NK-92 (cell line): ENCODE data around the gene WRAP73.

ENCODE experiments used
- DNase-seq: peaks from one replicate; lab custom pipeline; 2025; ENCODE audit not compliant: unreplicated experiment; lab: John Stamatoyannopoulos, UW

The WRAP73 gene

DNA sequence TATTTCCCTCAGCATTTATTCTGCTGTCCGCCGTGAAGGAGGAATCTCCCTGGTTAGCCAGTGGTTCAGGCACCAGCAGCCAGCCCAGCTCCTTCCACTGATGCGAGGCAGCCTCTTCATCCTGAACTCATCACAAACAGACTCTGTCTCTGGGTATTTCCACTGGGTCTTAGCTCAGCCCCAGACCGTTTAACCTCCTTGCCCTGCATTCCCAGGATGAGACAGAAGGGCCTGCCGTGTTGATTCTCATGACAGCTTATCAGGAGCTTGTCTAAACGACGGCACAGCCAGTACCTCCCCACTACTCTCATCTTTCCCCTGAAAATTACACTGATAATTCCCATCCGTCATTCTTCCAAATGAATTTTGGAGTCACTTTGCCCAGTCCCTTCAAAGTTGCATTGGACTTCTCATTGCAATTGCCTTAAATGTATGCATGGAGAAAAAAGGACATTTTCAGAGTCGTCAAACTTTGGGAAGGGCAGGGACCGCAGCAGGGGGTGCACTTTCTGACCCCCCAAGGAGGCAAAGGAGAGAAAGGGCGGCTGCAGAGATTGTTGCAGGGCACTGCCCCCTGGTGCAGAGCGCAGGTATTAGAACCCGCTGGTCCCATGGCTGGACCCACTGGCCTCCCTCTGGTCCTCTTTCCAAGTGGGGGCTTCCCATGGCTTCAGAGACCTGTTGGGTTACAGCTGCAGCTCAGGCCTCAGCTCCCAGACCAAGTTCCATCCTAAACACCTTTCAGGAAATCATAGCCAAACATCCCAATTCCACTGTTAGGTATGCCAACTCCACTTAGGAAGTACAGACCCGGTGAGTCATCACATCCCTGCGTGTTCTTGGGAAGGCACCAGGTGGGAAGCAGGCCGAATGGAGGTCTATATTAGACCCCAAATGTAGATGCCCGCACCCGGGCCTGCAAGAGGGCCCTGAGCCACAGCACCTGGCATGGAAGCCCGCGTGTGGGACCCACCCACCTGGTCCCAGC lies 34.9 kb downstream of the WRAP73 start:
- DNase-seq, result no peak

DNA sequence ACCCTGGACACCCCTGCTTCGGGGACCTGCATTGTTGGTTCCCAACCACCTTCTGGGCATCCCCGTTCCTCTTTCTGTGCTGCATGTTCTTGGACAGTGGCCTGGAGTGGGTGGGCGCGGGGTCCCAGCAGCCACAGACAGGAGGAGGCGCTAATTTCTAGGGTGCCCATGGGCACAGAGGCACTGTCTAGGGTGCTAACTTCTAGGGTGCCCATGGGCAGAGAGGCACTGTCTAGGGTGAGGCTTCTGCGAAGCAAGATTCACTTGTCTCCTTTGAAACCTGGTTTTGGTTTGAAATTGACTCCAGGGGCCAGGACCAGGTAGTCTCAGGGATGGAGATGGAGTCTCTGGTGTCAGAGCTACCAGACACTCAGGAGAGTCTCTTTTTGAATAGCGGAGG lies 37.8 kb downstream of the WRAP73 start:
- DNase-seq, result no peak

DNA sequence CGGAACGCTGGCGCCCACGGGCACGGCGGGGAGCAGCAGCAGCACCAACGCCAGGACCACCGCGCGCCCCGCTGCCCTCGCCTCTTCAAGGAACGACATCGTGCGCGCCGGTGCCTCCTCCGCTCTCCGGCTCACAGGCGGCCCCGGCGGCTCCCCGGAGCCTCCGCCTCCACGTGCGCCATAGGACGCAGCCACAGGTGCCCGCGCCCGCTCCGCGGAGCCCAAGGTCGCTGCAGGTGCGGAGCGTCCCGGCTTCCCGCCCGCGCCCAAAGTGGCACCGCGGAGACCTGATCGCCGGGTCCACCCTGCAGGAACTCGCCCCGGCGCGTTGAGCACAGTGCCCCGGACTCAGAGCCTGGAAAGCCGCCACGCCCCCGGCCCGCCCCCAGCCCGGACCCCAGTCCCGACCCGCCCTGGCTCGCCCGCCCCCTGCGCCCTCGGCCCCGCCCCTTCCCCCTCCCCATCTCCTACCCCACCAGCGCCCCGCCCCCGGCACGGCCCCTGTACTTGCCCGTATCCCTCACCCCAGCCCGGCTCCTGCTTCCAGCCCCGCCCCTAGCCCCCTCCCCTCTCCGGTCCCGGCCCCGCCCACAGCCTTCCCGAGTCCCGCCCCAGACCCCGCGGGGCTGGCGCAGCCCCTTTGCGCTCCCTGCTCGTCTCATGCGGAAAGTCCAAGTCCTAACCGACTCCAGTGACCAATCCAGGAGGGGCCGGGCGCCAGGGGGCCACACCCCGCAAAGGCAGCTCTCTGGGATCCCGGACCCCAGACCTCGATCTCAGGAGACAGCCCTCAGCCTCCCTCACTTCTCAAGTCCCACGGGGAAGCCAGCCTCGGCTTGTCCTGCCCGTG lies 38.5 kb downstream of the WRAP73 start, which contains the start of gene MEGF6:
TSS of gene MEGF6 (minus strand) at position 339 of the 850 bp plus-strand sequence. CDS start at position 99, 240 bp downstream.
- DNase-seq, result no peak

DNA sequence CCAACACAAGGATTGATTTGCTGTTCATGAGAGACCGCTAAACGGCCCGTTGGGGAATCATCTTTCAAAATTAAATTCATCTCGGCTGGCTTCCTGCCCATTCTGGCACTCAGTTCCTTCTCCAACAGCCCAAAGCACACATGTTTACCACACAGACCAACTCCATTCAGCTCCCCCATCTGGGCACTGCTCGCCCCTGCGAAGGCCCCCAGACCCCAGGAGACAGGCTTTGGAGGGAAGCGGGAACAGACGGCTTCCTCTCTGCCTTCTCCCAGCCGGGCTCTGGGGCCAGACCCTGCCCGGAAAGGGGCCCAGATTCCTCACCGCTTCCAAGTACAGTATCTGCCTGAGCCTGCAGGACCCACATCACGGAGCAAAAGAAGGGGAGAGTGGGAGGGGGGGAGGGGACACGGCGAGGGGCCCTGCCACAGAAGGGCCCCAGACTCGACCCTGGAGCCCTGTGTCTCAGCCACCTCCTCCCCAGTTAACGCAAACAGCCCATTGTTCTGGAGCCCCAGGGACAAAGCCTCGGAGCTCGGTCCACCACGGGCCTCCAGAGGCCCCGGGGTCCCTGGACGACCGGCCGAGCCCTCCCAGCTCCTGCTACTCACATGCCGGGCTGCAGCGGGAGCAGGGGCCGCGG lies 39.3 kb downstream of the WRAP73 start:
- DNase-seq, result no peak

DNA sequence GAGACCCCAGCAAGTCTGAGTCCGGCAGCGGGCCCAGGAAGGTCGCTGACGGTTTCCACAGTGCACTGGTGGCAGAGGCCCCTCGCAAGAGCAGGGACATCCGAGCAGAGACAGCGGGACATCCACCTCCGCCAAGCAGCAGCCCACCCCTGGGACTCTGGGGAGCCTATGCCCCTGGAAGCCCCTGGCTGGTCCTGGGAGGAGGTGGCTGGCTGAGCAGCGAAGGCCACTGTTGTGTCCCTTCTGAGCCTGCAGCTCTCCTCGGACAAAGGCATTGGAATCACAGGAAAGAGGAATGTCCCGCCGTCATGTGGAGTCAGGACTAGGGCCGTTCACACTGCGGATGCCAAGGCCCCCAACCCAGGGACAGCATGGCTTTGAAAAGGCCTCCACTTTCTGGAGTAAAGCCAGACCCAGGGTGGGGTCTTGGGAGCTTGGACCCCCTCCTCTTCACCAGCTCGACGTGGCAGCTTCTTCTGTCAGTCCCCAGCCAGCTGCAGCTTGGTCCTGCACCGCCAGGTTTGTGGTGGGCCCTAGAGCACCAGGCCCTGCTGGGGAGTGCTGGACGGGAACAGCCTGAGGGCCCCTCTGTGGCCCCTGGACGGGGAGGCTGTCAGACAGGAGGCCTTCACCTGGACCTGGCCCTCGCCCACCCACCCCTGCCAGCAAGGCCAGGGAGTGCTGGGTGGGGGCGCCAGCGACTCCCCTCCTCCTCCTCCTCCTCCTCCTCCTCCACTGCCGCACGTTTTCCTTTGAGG lies 40.0 kb downstream of the WRAP73 start:
- no peak for DNase-seq

DNA sequence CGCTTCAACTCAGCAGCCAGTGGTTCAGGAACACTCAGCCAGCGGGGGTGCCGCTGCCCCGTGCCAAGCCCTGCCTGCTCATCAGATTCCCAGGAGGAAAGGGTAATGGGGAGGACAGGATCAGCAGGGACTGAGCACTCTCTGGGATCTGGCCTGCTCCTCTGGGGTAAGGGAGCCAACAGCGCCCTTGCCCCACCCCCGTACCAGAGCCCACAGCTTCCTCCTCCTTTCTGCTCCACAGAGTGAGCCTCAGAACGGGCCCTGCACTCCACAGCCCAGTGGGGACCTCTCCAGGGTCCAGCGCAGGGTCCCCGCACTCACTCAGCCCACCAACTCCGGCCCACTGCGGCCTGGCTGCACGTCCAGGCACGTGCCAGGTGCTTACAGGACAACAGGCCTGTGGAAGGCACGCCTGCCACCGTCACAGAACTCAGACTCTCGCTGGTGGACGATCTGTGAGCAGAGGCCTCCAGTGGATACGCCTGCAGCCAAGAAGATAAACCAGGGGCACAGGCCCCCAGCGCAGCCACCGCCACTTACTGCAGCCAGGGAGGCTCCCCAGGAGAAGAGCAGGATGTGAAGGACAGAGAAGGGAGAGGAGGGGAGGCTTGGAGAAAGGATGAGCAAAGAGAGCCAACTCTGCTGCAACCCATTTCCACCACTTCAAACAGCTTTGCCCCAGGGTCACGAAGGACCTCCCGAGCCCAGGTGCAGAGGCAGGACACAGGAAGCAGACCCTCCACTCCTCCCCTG lies 40.7 kb downstream of the WRAP73 start:
- no peak for DNase-seq

DNA sequence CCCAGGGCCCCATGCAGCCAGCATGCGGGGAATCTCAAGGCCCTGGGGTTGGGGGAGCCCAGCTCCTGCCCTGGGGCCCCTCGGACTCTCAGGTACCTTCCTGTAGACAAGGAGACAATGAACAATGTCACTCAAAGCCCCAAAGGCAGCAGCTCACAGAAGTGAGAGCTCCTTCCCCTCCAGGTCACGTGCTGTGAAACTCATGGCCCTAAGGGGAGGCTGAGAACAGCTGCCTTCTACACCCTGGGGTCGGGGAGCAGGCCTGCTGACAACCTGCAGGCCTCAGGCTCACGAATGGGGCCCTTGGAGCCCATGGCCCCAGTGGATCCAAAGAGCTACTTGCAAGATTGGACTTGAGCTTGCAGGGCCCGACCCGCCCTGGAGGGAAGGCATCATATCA lies 41.7 kb downstream of the WRAP73 start:
- DNase-seq, result no peak

DNA sequence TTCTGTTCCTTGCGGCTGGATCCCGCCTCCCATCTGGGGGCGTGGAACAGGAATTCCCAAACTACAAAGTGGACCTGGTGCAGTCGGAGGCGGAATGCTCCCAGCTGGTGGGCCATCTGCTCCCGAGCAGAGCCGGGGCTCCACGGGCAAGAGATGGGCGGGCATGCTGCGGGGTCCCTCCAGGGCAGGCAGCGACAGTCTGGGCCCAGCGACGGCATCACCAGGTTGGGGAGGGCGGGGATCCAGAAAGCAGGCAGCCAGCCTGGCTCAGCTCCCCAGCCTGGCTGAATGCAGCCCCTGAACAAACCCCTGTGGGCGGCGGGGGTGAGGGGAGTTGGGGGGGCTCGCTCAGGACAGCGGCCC lies 42.2 kb downstream of the WRAP73 start:
- no peak for DNase-seq

DNA sequence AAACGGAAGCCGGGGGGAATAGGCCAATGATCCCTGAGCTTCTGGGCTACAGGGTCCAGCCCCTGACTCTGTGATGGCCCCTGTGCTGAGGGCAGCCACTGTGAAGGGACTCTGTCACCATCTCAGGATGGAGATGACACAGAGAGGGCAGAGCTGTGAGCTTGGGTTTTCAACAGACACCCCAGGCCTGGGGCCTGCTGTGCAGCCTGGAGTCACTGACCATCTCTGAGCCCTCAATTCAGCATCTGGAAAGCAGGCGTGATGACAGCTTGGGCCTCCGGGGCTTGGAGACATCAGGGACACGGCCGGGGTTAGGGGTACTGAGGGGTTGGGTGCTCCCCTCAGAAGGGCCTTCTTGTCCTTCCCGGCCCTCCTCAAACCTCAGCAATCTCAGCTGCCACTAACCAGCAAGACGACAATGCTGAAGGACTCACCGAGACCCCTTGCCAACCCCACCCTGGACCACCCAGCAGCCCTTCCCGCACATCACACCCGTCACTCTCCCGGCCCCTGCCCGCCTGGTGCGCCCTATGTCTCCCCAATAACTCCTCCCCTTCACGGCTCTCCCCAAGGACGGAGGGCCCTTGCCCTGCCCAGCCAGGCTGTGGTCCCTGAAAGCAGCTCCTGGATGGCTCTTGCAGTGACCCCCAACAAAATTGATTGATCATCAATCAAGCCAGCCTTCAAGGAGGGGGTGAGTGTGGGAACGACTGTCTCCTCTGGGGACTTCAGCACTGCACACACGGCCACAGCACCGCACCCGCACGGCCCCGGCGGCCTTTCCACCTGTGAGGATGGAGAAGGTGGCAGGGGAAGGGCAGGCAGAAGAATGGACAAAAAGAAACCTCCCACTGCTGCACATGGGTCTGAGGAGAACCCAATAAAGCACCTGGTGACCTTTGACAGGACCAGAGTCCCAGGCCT lies 42.9 kb downstream of the WRAP73 start:
- DNase-seq, result no peak

DNA sequence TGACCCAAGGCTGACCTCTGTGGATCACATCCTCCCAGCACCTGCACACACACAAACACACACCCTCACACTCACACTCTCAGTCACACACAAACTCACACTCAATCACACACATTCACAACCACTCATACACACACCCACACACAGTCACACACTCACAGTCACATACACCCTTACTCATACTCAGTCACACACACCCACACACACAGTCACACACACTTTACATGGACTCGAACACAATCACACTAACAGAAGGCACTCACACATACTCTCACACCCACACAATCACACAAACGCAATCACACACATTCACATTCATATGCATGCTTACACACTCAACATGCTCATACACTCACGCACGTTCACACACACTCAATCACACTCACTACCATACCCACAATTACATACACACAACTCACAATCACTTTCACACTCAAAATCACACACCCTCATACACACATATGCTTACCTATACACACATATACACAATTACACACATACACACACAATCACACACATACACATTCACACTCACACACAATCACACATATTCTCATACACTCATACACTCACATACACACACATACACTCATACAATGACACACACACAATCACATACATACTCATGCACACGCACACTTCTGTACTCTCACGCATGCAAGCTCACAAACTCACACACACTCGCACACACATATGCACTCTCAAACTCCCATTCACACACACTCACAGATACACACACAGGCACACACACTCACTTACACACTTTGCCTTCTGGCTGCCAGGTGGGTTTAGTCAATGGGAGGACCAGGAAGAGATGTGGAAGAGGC lies 44.7 kb downstream of the WRAP73 start:
- DNase-seq, result no peak

DNA sequence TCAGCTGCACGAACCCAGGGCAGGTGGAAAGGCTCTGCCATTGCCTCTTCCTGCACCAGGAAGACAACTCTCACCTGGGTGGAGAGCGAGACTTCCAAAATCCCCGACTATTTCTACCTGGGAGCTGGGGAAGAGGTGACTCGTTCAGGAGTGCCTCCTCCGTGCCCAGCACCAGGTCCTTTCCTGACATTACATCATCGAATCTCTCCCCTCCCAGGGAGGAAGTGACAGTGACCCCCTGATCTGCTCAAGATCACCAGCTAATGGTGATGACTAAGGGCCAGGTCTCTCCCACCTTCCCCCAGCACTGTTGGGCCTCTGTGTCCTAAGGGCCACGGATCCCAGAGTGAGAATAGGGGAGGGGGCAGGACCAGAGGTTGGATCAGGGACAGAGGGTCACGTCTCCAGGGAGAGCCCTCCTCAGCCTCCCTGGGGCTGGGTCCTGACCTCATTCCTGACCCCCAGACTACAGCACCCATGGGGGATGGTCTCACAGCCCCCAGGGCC lies 45.4 kb downstream of the WRAP73 start:
- DNase-seq, result no peak

DNA sequence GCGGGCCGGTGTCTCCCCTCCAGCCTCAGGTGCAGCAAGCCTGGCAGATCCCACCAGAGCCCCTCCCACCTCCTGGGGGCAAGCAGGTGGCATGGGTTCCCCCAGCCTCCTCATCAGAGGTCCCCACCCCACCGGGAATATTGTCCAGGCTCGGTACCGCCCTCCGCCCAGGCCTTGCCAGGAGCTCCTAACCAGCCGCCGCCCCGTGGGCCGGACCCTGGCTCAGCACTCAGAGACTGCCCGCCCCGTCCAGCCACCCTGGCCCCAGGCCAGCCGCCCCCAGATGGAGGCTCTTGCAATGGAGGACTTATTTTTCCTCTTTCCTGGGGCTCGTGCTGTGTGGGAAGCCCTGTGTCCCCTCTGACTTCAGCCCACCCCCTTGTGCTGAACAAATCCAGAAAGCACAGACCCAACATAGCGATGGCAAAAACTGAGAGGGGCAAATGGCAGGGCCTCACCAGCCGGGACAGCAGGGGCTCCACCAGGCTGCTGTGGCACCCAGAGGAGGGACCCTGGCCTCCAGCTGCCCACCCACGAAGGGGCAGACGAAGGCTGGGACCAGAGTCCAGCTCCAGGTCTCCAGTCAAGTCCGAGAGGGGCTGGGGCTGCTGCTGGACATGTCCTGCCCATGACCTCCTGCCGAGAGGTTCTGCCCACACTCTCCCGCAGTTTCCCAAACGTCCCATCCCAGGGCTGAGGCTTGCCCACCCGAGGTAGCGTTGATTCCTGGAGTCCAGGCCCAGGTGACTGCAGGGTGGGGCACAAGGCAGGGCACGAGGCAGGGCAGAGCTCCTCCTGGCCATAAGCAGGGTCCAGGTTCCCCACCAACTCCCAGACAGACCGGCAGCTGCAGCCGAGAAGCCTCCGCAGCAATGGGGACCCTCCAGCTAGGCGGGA lies 46.1 kb downstream of the WRAP73 start:
- no peak for DNase-seq

DNA sequence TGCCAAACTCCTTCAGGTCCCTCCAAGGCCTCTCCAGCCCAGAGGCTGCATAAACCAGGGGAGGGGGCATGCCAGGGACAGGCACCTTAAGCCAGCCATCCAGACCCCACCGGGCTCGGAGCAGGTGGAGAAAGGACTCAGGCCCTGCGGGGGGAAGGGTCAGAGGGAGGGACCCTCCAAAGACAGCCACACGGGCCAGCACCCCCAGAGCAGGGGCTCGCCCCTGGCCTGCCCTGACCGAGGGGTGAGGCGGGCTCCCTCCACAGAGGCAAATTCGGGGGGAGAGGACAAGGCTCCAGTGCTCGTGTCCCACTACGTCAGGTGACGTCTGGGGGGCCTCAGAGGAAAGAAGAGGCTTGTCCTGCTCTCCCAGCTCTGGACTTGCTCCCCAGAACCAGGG lies 46.7 kb downstream of the WRAP73 start:
- DNase-seq, result no peak

DNA sequence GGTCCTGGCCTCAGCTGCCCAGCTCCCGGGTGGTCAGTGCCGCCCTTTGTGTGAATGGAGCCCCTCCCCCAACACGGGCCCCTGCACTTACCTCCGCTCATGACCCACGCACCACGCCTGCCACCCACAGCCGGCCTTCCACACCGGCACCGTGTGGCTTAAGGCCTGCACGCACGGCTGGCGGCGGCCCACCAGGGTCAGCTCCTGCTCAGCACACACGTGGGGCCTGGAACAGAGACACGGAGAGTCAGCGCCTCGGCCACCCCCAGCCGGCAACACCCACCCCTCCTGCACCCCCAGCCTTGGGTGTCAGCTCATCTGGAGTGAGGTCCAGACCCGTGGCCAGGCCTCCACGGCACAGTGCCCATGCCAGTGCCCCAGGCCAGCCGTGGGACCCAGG lies 47.5 kb downstream of the WRAP73 start:
- no peak for DNase-seq

DNA sequence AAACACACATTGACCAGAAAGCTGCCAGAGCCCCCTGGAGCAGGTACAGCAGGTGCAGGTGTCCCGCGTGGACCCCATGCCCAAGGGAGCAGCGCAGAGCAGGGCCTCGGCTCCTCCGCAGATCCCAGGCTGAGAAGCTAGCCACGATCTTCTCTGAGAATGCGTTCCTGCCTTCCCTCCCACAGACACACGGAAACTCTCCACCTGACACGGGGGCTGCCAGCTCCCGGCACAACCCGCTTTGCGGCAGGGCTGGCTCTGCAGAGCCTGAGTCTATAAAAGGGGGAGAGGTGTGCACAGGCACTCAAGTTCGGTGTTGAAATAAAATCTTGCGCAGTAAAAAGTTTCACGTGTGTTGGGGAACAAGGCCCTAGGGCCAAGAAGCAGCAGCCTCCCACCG lies 48.2 kb downstream of the WRAP73 start:
- DNase-seq, result no peak

DNA sequence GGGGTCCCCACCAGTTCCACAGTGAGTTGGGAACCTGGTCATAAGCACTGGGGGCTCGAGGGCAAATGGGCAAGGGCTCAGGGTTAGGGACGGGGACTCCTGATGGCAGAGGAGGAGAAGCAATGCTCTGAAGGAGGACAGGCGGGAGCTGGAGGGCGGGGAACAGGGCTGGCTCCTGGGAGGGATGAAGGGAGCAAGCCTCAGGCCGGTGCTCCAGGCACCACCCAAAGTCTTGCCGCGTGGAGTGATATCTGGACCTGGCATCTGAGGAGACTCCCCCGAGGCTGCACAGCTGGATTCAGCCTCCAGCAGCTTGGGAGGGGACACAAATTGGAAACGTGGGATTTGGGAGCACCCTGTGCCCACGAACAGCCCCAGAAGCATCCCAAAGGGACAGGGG lies 49.5 kb downstream of the WRAP73 start:
- DNase-seq, result no peak

DNA sequence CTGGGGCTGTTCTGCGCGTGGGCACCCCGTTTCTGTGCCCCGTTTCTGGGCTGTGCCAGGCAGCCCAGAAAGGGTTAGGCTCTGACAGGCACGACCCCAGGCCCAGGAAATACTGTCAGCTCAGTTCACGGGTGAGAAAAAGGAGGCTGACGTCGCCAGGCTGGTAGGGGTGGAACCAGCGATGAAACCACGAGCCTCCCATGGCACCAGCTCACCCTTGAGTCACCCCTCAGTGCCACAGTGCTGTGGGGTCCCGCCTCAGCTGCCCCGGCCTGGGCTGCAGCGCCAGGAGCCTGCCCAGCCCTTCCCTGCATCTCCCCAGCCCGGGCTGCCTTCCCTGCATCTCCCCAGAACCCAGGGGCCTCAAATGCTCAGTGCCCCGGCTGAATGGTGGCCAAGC lies 50.1 kb downstream of the WRAP73 start:
- DNase-seq, result no peak
